Activated CD4-positive, alpha-beta T cell treated with anti-CD3 and anti-CD28 coated beads for 24 hours (primary cell): ENCODE data around the gene SLC6A16.

Experiments used
- DNase-seq, 2 donors: peaks; one replicate each; pipeline ENCODE4 v3.0.0-alpha.2; 2020; ENCODE audit warnings: low read depth in 2 of 2

The SLC6A16 gene

GRCh38 chr19:49271080-49271753, 53.8 kb downstream of the SLC6A16 start:
- no peak for DNase-seq

GRCh38 chr19:49266409-49266808, 58.6 kb downstream of the SLC6A16 start:
- DNase-seq, result peak; percentile 9 to 43

- no peak for DNase-seq
Observed at GRCh38 chr19:49264258-49264657, 60.7 kb downstream of the SLC6A16 start.

- DNase-seq, result no peak
Observed at GRCh38 chr19:49261602-49262001, 63.4 kb downstream of the SLC6A16 start.

GRCh38 chr19:49256691-49257090, 68.3 kb downstream of the SLC6A16 start:
- no peak for DNase-seq

GRCh38 chr19:49255674-49256073, 69.3 kb downstream of the SLC6A16 start:
- DNase-seq, result no peak

GRCh38 chr19:49249933-49250332, 75.1 kb downstream of the SLC6A16 start:
- no peak for DNase-seq

DNA sequence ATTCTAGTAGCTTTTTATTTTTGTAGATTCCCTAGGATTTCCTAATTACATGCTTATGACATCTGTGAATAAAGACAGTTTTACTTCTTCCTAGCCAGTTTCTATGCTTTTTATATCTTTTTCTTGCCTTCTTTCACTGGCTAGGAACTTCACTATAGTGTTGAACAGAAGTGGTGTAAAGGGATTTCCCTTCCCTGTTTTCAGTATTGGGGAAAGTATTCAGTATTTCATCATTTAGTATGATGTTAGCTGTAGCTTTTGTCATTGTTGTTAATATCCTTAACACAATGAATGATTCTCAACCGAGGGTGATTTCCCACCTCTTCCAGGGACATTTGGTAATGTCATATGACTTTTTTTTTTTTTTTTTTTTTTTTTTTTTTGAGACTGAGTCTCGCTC, 77.3 kb downstream of the SLC6A16 start:
- no peak for DNase-seq

DNA sequence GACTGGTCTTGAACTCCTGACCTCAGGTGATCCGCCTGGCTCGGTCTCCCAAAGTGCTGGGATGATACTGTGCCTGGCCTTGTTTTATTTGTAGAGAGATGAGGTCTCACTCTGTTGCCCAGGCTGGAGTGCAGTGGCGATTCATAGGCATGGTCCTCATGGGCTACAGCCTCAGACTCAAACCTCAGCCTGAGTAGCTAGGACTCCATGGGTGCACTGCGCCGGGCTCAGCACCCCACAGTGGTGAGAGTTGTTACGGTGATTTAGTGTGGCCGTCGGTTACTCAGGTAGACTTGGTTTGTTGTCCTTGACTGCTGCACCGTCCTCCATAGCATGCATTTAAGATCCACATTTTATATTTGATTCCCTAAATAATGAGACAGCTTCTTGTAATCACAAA, 80.7 kb downstream of the SLC6A16 start:
- DNase-seq, result no peak

- no peak for DNase-seq
Observed at GRCh38 chr19:49243726-49244125, 81.3 kb downstream of the SLC6A16 start.

- no peak for DNase-seq
Observed at GRCh38 chr19:49243129-49243528, 81.9 kb downstream of the SLC6A16 start.

GRCh38 chr19:49241769-49242168, 83.2 kb downstream of the SLC6A16 start:
- DNase-seq, result no peak
